Tibial nerve (tissue), 3 donors: ENCODE measurements around the gene ARHGAP29.

ENCODE experiments used
- CTCF ChIP-seq, 5 experiments: fragments of 200-600 bp in 3 of 5; fragments of 450-650 bp in 2 of 5; sonication (generic) in 3 of 5; IDR thresholded peaks; one replicate each; pipeline ENCODE4 v1.5.1; 2016 to 2019; ENCODE audit warnings: antibody characterized with exemption in 5 of 5, mild to moderate bottlenecking in 3 of 5, moderate library complexity in 2 of 5
- POLR2A ChIP-seq, 2 donors: fragments of 450-650 bp; IDR thresholded peaks; one replicate each; pipeline ENCODE4 v1.6.1; 2017; ENCODE audit warnings: antibody characterized with exemption in 2 of 2, mild to moderate bottlenecking in 2 of 2, moderate library complexity in 2 of 2

GRCh38 chr1:94245747-94246438 is 8.5 kb upstream of the ARHGAP29 start:
- TF ChIP-seq CTCF (IDR thresholded peaks at IDR 0.05) (no peak), POLR2A (IDR thresholded peaks at IDR 0.05) (no peak)
